B cell (primary cell): ENCODE data around the gene SFMBT1. TPM values are rescaled to one million over a fixed set of nuclear protein-coding genes. Genes with fewer than 3 reads are reported as not detected.

ENCODE experiments used
- ATAC-seq: fragments of 200-7000 bp; cut with Tn5 transposase; one replicate; pipeline ENCODE4 v1.10.0; 2021; ENCODE audit warnings: low read depth, mild to moderate bottlenecking, moderate number of reproducible peaks, moderate library complexity
- CTCF ChIA-PET: fragments of 350-600 bp; sonication (Branson Sonifier 250); formaldehyde crosslinking; loops from one replicate; lab custom pipeline; 2021; ENCODE audit warnings: antibody characterized with exemption, inconsistent platforms; lab: Charles Lee
- POLR2A ChIA-PET: fragments of 350-600 bp; sonication (Branson Sonifier 250); formaldehyde crosslinking; loops from one replicate; lab custom pipeline; 2021; ENCODE audit warnings: antibody characterized with exemption; lab: Charles Lee
- DNase-seq: peaks from one replicate; pipeline ENCODE4 v3.0.0; 2013
- H2AFZ ChIP-seq: 2 replicates; pipeline ENCODE4 v1.6.1; 2012; ENCODE audit warnings: mild to moderate bottlenecking, low read depth, low read length; ENCODE audit not compliant: insufficient read depth, poor library complexity, severe bottlenecking
- H3K27ac ChIP-seq, 2 donors: 1 replicate in 1 of 2; 2 replicates in 1 of 2; pipeline ENCODE4 v1.5.1; 2012 to 2013; ENCODE audit warnings: low read length in 2 of 2, mild to moderate bottlenecking in 2 of 2, moderate library complexity in 1 of 2
- H3K27me3 ChIP-seq, 4 experiments: fragments of 200-600 bp in 1 of 4; sonication (generic) in 1 of 4; replicated peaks in 1 of 4; 1 replicate in 2 of 4; 2 replicates in 2 of 4; pipeline versions ENCODE4 v1.6.1 to v1.7.0; 2013 to 2016; ENCODE audit warnings: low read length in 3 of 4, mild to moderate bottlenecking in 2 of 4, mixed read lengths in 1 of 4, moderate library complexity in 1 of 4; ENCODE audit not compliant: insufficient read depth in 4 of 4, control insufficient read depth in 3 of 4; ENCODE audit errors: control extremely low read depth in 1 of 4
- H3K36me3 ChIP-seq, 2 experiments: replicated peaks in 1 of 2; 1 replicate in 1 of 2; 2 replicates in 1 of 2; pipeline versions ENCODE4 v1.6.1 to v1.7.1; 2013; ENCODE audit warnings: low read length in 1 of 2; ENCODE audit not compliant: insufficient read depth in 2 of 2, control insufficient read depth in 1 of 2; ENCODE audit errors: control extremely low read depth in 1 of 2, extremely low read depth in 1 of 2
- H3K4me1 ChIP-seq, 2 donors: fragments of 200-600 bp in 1 of 2; sonication (generic) in 1 of 2; 1 replicate in 1 of 2; 2 replicates in 1 of 2; pipeline versions ENCODE4 v1.5.1 to v1.6.1; 2013 to 2017; ENCODE audit warnings: low read length in 2 of 2; ENCODE audit not compliant: control insufficient read depth in 2 of 2, insufficient read depth in 2 of 2
- H3K4me2 ChIP-seq: replicated peaks from 2 replicates; pipeline ENCODE3; 2012; ENCODE audit warnings: mild to moderate bottlenecking, low read depth, low read length; ENCODE audit not compliant: poor library complexity, severe bottlenecking
- H3K4me3 ChIP-seq, 5 experiments: fragments of 200-600 bp in 1 of 5; sonication (generic) in 1 of 5; 1 replicate in 3 of 5; 2 replicates in 2 of 5; pipeline versions ENCODE4 v1.5.1 to v1.7.0; 2011 to 2016; ENCODE audit warnings: low read length in 4 of 5, mild to moderate bottlenecking in 4 of 5, low read depth in 2 of 5, control low read depth in 1 of 5, moderate library complexity in 1 of 5; ENCODE audit not compliant: insufficient read depth in 1 of 5; ENCODE audit errors: control extremely low read depth in 1 of 5, extremely low read depth in 1 of 5
- H3K79me2 ChIP-seq: fragments of 200-600 bp; sonication (generic); one replicate; pipeline ENCODE4 v1.6.0; 2016; ENCODE audit warnings: low read length; ENCODE audit not compliant: control insufficient read depth, insufficient read depth
- H3K9ac ChIP-seq: fragments of 200-600 bp; sonication (generic); 2 replicates; pipeline ENCODE4 v1.6.1; 2017; ENCODE audit warnings: mild to moderate bottlenecking, low read length, moderate library complexity
- H3K9me3 ChIP-seq, 3 donors: one replicate each; pipeline versions ENCODE4 v1.6.1 to v1.7.1; 2013; ENCODE audit warnings: low read length in 2 of 3; ENCODE audit not compliant: control insufficient read depth in 2 of 3, insufficient read depth in 1 of 3; ENCODE audit errors: control extremely low read depth in 1 of 3
- H4K20me1 ChIP-seq: 2 replicates; pipeline ENCODE4 v1.6.0; 2012; ENCODE audit warnings: mild to moderate bottlenecking, low read length; ENCODE audit not compliant: insufficient read depth, control insufficient read depth, poor library complexity, severe bottlenecking
- H3K27ac Mint-ChIP-seq: one replicate; pipeline ENCODE4 v1.8.0; 2021; ENCODE audit warnings: mixed read lengths
- H3K27me3 Mint-ChIP-seq: one replicate; pipeline ENCODE4 v1.8.0; 2021; ENCODE audit warnings: mixed read lengths
- H3K4me1 Mint-ChIP-seq: one replicate; pipeline ENCODE4 v1.8.0; 2021; ENCODE audit warnings: mixed read lengths
- H3K4me3 Mint-ChIP-seq: one replicate; pipeline ENCODE4 v1.8.0; 2021; ENCODE audit warnings: mixed read lengths
- H3K9me3 Mint-ChIP-seq: one replicate; pipeline ENCODE4 v1.8.0; 2022; ENCODE audit warnings: mixed read lengths; ENCODE audit not compliant: insufficient read depth
- EZH2 ChIP-seq: IDR thresholded peaks from 2 replicates; pipeline ENCODE4 v1.6.1; 2012; ENCODE audit warnings: borderline replicate concordance, low read depth, mild to moderate bottlenecking, moderate library complexity, low read length; ENCODE audit not compliant: insufficient read depth, poor library complexity, severe bottlenecking
- whole genome bisulfite sequencing: methylation state at CpG from one replicate; pipeline ENCODE4 v1.1.5; 2013; ENCODE audit warnings: missing lambda C conversion rate; ENCODE audit not compliant: insufficient coverage; 5-methylcytosine and 5-hydroxymethylcytosine counted together
- intact Hi-C: fragments of 100-400 bp; cut with micrococcal nuclease; formaldehyde crosslinking; loops from one replicate; pipeline ENCODE4 v1.10.0; 2022
- polyA plus RNA-seq: library from polyadenylated mRNA; depleted of rRNA; stranded (reverse); fragments of >200 nt; gene quantifications from 2 replicates; pipeline ENCODE4 v1.2.3, GENCODE V29; 2012
- total RNA-seq, 2 donors: library from RNA; stranded (reverse); fragments of 120-200 nt in 1 of 2; gene quantifications; 1 replicate in 1 of 2; 2 replicates in 1 of 2; pipeline versions ENCODE4 v1.2.3 to v1.2.4, GENCODE V29; 2013 to 2022
- TF ChIP-seq, protein P1 (sequence below): fragments of 200-600 bp; IDR thresholded peaks from one replicate; pipeline ENCODE4 v1.8.0; 2022; ENCODE audit warnings: antibody characterized with exemption, mild to moderate bottlenecking

Gene SFMBT1
- total and polyA plus RNA-seq, 2 donors (not counting 1 experiment from before 2014, with no cell fraction given), result 9.9 to 55.8 TPM

- Mint-ChIP-seq H3K4me1 (no peaks in the 10 kb centered on the region), H3K4me3 (no peak overlapping the region), H3K9me3 (no peaks in the 10 kb centered on the region), H3K27ac (no peak overlapping the region), H3K27me3 (no peaks in the 10 kb centered on the region)
- ChIA-PET POLR2A (no interaction called here), CTCF (interaction anchor here (1.0 to 1.5 kb wide), 2 partner anchors 10 to 222 kb away, joined by 3 read pairs; no protein-coding TSS in a partner anchor)
- Histone ChIP-seq H3K9me3 (no peaks in the 10 kb centered on the region), H3K9ac (no peak overlapping the region), H2AFZ (no peak overlapping the region), H4K20me1 (no peaks in the 10 kb centered on the region), H3K4me2 (no peak overlapping the region), H3K4me1 (no peaks in the 10 kb centered on the region), H3K36me3 (peaks cover 6 to 36% of the 10 kb centered on the region in 2 experiments), H3K79me2 (no peaks in the 10 kb centered on the region), H3K27me3 (no peaks in the 10 kb centered on the region), H3K4me3 (no peak overlapping the region), H3K27ac (no peak overlapping the region)
- TF ChIP-seq, protein P1, sequence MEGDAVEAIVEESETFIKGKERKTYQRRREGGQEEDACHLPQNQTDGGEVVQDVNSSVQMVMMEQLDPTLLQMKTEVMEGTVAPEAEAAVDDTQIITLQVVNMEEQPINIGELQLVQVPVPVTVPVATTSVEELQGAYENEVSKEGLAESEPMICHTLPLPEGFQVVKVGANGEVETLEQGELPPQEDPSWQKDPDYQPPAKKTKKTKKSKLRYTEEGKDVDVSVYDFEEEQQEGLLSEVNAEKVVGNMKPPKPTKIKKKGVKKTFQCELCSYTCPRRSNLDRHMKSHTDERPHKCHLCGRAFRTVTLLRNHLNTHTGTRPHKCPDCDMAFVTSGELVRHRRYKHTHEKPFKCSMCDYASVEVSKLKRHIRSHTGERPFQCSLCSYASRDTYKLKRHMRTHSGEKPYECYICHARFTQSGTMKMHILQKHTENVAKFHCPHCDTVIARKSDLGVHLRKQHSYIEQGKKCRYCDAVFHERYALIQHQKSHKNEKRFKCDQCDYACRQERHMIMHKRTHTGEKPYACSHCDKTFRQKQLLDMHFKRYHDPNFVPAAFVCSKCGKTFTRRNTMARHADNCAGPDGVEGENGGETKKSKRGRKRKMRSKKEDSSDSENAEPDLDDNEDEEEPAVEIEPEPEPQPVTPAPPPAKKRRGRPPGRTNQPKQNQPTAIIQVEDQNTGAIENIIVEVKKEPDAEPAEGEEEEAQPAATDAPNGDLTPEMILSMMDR, result no peak
- TF ChIP-seq EZH2, result no peak
- intact Hi-C loops, result no loop called here
- WGBS, result no CpG with 5 or more reads among the region's 1 CpG
- no peak for DNase-seq
- ATAC-seq, result no peak
These were observed 141.3 kb downstream of the SFMBT1 start for GRCh38 chr3:52904552-52904951.

DNA sequence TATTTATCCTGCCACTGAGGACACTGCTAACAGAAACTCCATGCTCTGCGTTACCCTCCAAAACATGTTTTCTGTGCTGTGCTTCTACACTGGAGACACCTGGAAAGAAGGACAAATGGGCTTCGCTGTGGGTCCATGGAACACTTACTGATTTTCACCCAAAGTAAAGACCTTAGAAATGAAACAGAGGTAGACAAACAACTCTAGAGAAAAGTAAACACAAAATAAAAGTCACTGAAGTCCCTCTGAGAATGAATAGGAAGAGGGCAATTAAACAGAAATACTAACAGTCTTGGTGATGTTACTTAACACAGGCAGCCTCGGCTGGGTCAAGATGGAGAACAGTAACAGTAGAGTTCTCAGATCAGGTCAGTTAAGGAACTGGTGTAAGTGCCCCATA is 141.9 kb downstream of the SFMBT1 start:
- Histone ChIP-seq H3K4me3 (no peak overlapping the region), H3K9me3 (no peaks in the 10 kb centered on the region), H2AFZ (no peak overlapping the region), H3K36me3 (peaks cover 6 to 36% of the 10 kb centered on the region in 2 experiments), H3K27ac (no peak overlapping the region), H3K79me2 (no peaks in the 10 kb centered on the region), H3K4me2 (no peak overlapping the region), H3K27me3 (no peaks in the 10 kb centered on the region), H3K4me1 (no peaks in the 10 kb centered on the region), H3K9ac (no peak overlapping the region), H4K20me1 (no peaks in the 10 kb centered on the region)
- no peak for TF ChIP-seq EZH2
- TF ChIP-seq, protein P1, result no peak
- Mint-ChIP-seq H3K27ac (no peak overlapping the region), H3K4me3 (no peak overlapping the region), H3K27me3 (no peaks in the 10 kb centered on the region), H3K9me3 (no peaks in the 10 kb centered on the region), H3K4me1 (no peaks in the 10 kb centered on the region)
- DNase-seq, result no peak
- ChIA-PET CTCF (no interaction called here), POLR2A (no interaction called here)
- intact Hi-C loops, result no loop called here
- no peak for ATAC-seq
- WGBS, result no CpG with 5 or more reads among the region's 3 CpGs
